Right kidney (tissue), 1 donor: ENCODE data around the gene CORO1C.

Experiments used
- DNase-seq: peaks from one replicate; pipeline ENCODE4 v3.0.0-alpha.2; 2016

Gene CORO1C

DNA sequence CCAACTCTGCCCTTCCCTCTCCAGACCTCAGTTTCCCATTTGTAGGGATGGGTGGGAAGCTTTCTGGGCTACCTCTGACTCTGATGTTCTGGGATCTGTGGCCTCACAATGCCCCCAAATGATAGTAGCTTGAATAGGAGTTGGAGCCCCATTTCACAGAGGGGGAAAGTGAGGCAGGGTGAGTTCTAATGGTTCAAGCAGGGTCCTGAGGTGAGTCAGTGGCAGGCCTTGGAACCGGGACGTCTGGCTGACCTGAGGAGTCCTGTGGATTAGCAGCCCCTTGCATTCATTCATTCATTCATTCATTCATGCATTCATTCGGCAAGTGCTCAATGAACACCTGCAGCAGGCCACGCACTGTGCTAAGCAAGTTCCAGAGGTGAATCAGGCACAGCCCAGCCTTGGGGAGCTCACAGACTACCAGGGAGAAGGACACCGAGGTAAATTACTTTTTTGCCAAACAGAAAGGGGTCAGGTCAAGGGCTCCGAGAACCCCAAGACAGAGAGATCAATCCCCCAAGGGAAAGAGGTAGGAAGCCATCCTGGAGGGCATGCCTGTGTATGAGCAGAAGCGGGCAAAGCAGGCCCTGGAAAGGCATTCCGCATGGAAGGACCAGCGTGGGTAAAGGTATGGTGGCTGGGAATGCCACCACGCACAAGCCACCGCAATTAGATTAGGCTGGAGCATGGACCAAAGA lies 132.6 kb downstream of the CORO1C start:
- no peak for DNase-seq

GRCh38 chr12:108597559-108598471 lies 133.5 kb downstream of the CORO1C start, which contains the start of gene TMEM119:
TMEM119 (minus strand) TSS chr12:108598084; CDS start chr12:108592383, 5,701 bp downstream.
- DNase-seq: peak; percentile 62

DNA sequence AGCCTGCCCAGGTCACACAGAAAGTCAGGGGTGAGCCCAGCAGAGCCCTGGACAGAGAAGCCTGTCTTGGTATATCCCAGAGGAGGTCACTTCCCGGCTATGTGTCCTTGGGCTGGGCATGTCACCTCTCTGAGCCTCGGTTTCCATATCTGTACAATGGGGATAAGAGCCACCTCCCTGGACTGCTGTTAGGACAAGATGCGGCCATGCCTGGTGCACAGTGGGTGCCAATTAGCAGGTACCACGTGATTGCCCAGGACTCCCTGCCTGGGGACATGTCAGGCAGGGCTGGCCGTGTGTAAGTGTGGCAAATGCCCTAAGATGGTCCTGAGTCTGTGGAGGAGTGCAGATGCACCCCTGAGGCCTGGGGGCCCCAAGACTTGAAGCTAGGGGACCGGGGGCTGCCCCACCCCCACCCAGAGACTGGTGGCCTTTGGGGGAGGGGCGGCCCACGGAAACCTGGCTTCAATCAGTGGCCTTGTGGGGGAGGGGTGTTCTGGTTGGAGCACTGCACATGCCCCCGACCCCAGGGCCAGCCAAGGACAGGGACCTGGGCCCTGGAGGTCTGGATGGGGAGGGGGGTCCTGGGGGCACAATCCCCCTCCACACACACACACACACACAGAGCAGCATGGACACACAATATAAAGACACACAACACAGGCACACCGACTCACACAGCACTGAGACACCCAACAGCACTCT lies 134.3 kb downstream of the CORO1C start:
- no peak for DNase-seq

GRCh38 chr12:108595711-108596647 lies 135.3 kb downstream of the CORO1C start:
- no peak for DNase-seq
